Keratinocyte (primary cell): Measurements from ENCODE around the gene SHROOM3. TPM values are rescaled to one million over a fixed set of nuclear protein-coding genes. Genes with fewer than 3 reads are reported as not detected.
A peak's percentile ranks its signal among the peaks of the same experiment; 100 is the strongest.

Experiments
- DNase-seq: peaks from one replicate; pipeline ENCODE4 v3.0.0-alpha.2; 2011; ENCODE audit warnings: low read depth, missing footprints, low spot score
- FAIRE-seq: peaks from 2 replicates; lab custom pipeline; 2011; peaks lifted over from hg19 to GRCh38; lab: Jason Lieb, UNC
- H2AFZ ChIP-seq: 2 replicates; pipeline ENCODE4 v1.6.0; 2012; ENCODE audit warnings: low read length, control low read depth, inconsistent platforms; ENCODE audit not compliant: control insufficient read depth
- H3K27ac ChIP-seq: 2 replicates; pipeline ENCODE4 v1.5.1; 2011; ENCODE audit warnings: low read length; ENCODE audit not compliant: control insufficient read depth, insufficient read depth
- H3K27me3 ChIP-seq: 3 replicates; pipeline ENCODE4 v1.6.0; 2011; ENCODE audit warnings: low read length; ENCODE audit not compliant: control insufficient read depth, insufficient read depth; ENCODE audit errors: extremely low read depth
- H3K36me3 ChIP-seq, 2 experiments: 2 replicates in 1 of 2; 3 replicates in 1 of 2; pipeline ENCODE4 v1.5.1; 2011; ENCODE audit warnings: low read length in 2 of 2, mild to moderate bottlenecking in 1 of 2; ENCODE audit not compliant: control insufficient read depth in 2 of 2, insufficient read depth in 2 of 2; ENCODE audit errors: extremely low read depth in 1 of 2
- H3K4me1 ChIP-seq: 3 replicates; pipeline ENCODE4 v1.5.1; 2011; ENCODE audit warnings: low read length; ENCODE audit not compliant: control insufficient read depth, insufficient read depth; ENCODE audit errors: extremely low read depth
- H3K4me2 ChIP-seq: 3 replicates; pipeline ENCODE4 v1.6.0; 2011; ENCODE audit warnings: low read depth, low read length; ENCODE audit not compliant: control insufficient read depth, insufficient read depth; ENCODE audit errors: extremely low read depth
- H3K4me3 ChIP-seq, 3 experiments: fragments of 200-600 bp in 1 of 3; sonication (generic) in 1 of 3; 2 replicates in 2 of 3; 3 replicates in 1 of 3; pipeline ENCODE4 v1.5.1; 2011 to 2016; ENCODE audit warnings: low read length in 3 of 3, mild to moderate bottlenecking in 3 of 3, control low read depth in 2 of 3, inconsistent platforms in 1 of 3, low read depth in 1 of 3, mixed read lengths in 1 of 3, mixed run types in 1 of 3, moderate library complexity in 1 of 3; ENCODE audit not compliant: control insufficient read depth in 2 of 3, insufficient read depth in 2 of 3; ENCODE audit errors: extremely low read depth in 1 of 3
- H3K79me2 ChIP-seq: 2 replicates; pipeline ENCODE4 v1.6.0; 2012; ENCODE audit warnings: low read length; ENCODE audit not compliant: control insufficient read depth, insufficient read depth
- H3K9ac ChIP-seq: 3 replicates; pipeline ENCODE4 v1.6.0; 2011; ENCODE audit warnings: low read length; ENCODE audit not compliant: control insufficient read depth, insufficient read depth; ENCODE audit errors: extremely low read depth
- H3K9me1 ChIP-seq: 3 replicates; pipeline ENCODE4 v1.6.0; 2011; ENCODE audit warnings: low read length; ENCODE audit not compliant: control insufficient read depth, insufficient read depth; ENCODE audit errors: extremely low read depth
- H3K9me3 ChIP-seq: 2 replicates; pipeline ENCODE4 v1.5.1; 2012; ENCODE audit warnings: low read depth, low read length; ENCODE audit not compliant: control insufficient read depth
- H4K20me1 ChIP-seq: 3 replicates; pipeline ENCODE4 v1.6.0; 2011; ENCODE audit warnings: low read length; ENCODE audit not compliant: control insufficient read depth, insufficient read depth; ENCODE audit errors: extremely low read depth
- CTCF ChIP-seq, 3 experiments: IDR thresholded peaks in 1 of 3; conservative IDR thresholded peaks in 1 of 3; optimal IDR thresholded peaks in 1 of 3; 2 replicates in 2 of 3; 3 replicates in 1 of 3; pipeline versions ENCODE3 to v1.5.1; 2011; ENCODE audit warnings: low read length in 3 of 3, mild to moderate bottlenecking in 3 of 3, moderate library complexity in 2 of 3, control low read depth in 1 of 3, inconsistent platforms in 1 of 3; ENCODE audit not compliant: insufficient read depth in 2 of 3; ENCODE audit errors: extremely low read depth in 1 of 3
- EZH2 ChIP-seq: IDR thresholded peaks from one replicate; pipeline ENCODE4 v1.6.1; 2012; ENCODE audit warnings: inconsistent platforms, mild to moderate bottlenecking, low read length, moderate library complexity
- dilution Hi-C: fragments of 300-500 bp; cut with MboI; formaldehyde crosslinking; loops from one replicate; pipeline ENCODE4 v1.7.0; 2020; ENCODE audit warnings: low sequenced_read_pairs; ENCODE audit not compliant: extremely low pct_ligation_motif_present
- polyA plus RNA-seq, 5 experiments: library from polyadenylated mRNA; depleted of rRNA in 3 of 5; stranded (reverse) in 3 of 5; stranded (forward) in 1 of 5; unstranded in 1 of 5; fragments of >200 nt; gene quantifications; 1 replicate in 1 of 5; 2 replicates in 3 of 5; 3 replicates in 1 of 5; pipeline versions ENCODE4 v1.2.1 to v1.2.3, GENCODE V29; 2011 to 2012; ENCODE audit warnings: missing spikeins in 2 of 5, low read depth in 1 of 5, low replicate concordance in 1 of 5

SHROOM3 gene
- polyA plus RNA-seq, 1 donor (not counting 4 experiments of a cell fraction or from before 2014, with no cell fraction given) = 4.9 TPM

- H3K4me2 ChIP-seq = no peak overlapping the region
- H2AFZ ChIP-seq = no peak overlapping the region
- no peak for DNase-seq
- H3K9ac ChIP-seq = no peak overlapping the region
- H3K27me3 ChIP-seq = no peaks in the 10 kb centered on the region
- H3K36me3 ChIP-seq = no peaks in the 10 kb centered on the region
- no peaks in the 10 kb centered on the region for H3K9me3 ChIP-seq
- no peaks in the 10 kb centered on the region for H3K79me2 ChIP-seq
- TF ChIP-seq CTCF (optimal IDR thresholded peaks at IDR 0.05 in 1 of 3, IDR thresholded peaks at IDR 0.05 in 1 of 3, conservative IDR thresholded peaks at IDR 0.05 in 1 of 3; ENCODE audit: extremely low read depth in 1 of 3, insufficient read depth in 2 of 3, low read length in 3 of 3) = no peak
- no peak for TF ChIP-seq EZH2
- H3K4me1 ChIP-seq = no peaks in the 10 kb centered on the region
- no peak for FAIRE-seq
- dilution Hi-C loops = no loop called here
- no peak overlapping the region for H3K27ac ChIP-seq
- H3K4me3 ChIP-seq = no peak overlapping the region
- H4K20me1 ChIP-seq = no peaks in the 10 kb centered on the region
- H3K9me1 ChIP-seq = no peaks in the 10 kb centered on the region
Observed at GRCh38 chr4:76526585-76526990, 91.6 kb downstream of the SHROOM3 start.

GRCh38 chr4:76527666-76528065, 92.6 kb downstream of the SHROOM3 start:
- no peaks in the 10 kb centered on the region for H3K27me3 ChIP-seq
- no peaks in the 10 kb centered on the region for H3K9me3 ChIP-seq
- H3K27ac ChIP-seq = no peak overlapping the region
- no peak overlapping the region for H3K4me3 ChIP-seq
- H3K79me2 ChIP-seq = no peaks in the 10 kb centered on the region
- TF ChIP-seq CTCF (optimal IDR thresholded peaks at IDR 0.05 in 1 of 3, IDR thresholded peaks at IDR 0.05 in 1 of 3, conservative IDR thresholded peaks at IDR 0.05 in 1 of 3; ENCODE audit: extremely low read depth in 1 of 3, insufficient read depth in 2 of 3, low read length in 3 of 3) (no peak), EZH2 (no peak)
- FAIRE-seq (peak; percentile 41), DNase-seq (no peak)
- H3K4me1 ChIP-seq = no peaks in the 10 kb centered on the region
- H3K9me1 ChIP-seq = no peaks in the 10 kb centered on the region
- dilution Hi-C loops = no loop called here
- no peak overlapping the region for H3K4me2 ChIP-seq
- no peak overlapping the region for H2AFZ ChIP-seq
- H3K36me3 ChIP-seq = no peaks in the 10 kb centered on the region
- no peak overlapping the region for H3K9ac ChIP-seq
- H4K20me1 ChIP-seq = no peaks in the 10 kb centered on the region
